ENCODE measurements around the gene CLPTM1.

The CLPTM1 gene

DNA sequence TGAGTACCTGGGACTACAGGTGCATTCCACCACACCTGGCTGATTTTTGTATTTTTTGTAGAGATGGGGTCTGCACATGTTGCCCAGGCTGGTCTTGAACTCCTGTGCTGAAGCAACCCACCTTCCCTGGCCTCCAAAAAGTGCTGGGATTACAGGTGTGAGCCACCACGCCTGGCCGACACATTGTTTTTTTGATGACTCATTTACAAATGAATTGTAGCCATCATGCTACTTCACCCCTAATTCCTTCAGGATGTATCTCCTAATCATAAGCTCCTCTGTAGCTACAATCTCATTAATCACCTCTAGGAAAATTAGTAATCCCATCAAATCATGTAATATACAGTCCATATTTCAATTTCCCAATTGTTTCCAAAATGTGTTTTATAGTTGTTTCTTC is 64.0 kb downstream of the CLPTM1 start:
- H3K36me3 ChIP-seq (ENCODE audit: control insufficient read depth, insufficient read depth, low read length): 0 out of 2 replicates have a peak, but pooled peaks cover 3% of the 10 kb centered on the region

DNA sequence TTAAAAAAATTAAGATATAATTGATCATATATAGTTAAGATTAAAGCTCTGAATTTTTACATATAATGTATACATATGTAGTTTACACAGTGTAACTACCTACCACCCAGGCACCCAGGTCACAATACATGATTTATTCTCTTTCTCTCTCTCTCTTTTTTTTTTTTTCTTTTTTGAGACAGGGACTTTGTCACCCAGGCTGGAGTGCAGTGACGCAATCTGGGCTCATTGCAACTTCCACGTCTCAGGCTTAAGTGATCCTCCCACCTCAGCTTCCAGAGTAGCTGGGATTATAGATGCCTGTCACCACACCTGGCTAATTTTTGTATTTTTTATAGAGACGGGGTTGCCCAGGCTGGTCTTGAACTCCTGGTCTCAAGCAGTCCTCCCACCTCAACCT is 64.9 kb downstream of the CLPTM1 start:
- Histone ChIP-seq H3K9me3 (ENCODE audit: control insufficient read depth, insufficient read depth, low read length) (no peaks in the 10 kb centered on the region), H3K4me1 (ENCODE audit: control insufficient read depth, insufficient read depth, low read length) (no peaks in the 10 kb centered on the region), H3K27ac (ENCODE audit: low read depth, low read length) (no peak overlapping the region), H3K36me3 (ENCODE audit: control insufficient read depth, insufficient read depth, low read length) (0 out of 2 replicates have a peak, but pooled peaks cover 2% of the 10 kb centered on the region), H3K4me3 (ENCODE audit: low read depth, low read length) (no peak overlapping the region), H3K9ac (ENCODE audit: low read depth, low read length) (no peak overlapping the region), H3K27me3 (ENCODE audit: control insufficient read depth, insufficient read depth, low read length) (no peaks in the 10 kb centered on the region)

More for the DNA sequence above, 64.0 kb downstream of the CLPTM1 start:
- Histone ChIP-seq H3K9ac (ENCODE audit: low read depth, low read length) (no peak overlapping the region), H3K4me1 (ENCODE audit: control insufficient read depth, insufficient read depth, low read length) (no peaks in the 10 kb centered on the region), H3K27me3 (ENCODE audit: control insufficient read depth, insufficient read depth, low read length) (no peaks in the 10 kb centered on the region), H3K9me3 (ENCODE audit: control insufficient read depth, insufficient read depth, low read length) (no peaks in the 10 kb centered on the region), H3K27ac (ENCODE audit: low read depth, low read length) (no peak overlapping the region), H3K4me3 (ENCODE audit: low read depth, low read length) (no peak overlapping the region)

DNA sequence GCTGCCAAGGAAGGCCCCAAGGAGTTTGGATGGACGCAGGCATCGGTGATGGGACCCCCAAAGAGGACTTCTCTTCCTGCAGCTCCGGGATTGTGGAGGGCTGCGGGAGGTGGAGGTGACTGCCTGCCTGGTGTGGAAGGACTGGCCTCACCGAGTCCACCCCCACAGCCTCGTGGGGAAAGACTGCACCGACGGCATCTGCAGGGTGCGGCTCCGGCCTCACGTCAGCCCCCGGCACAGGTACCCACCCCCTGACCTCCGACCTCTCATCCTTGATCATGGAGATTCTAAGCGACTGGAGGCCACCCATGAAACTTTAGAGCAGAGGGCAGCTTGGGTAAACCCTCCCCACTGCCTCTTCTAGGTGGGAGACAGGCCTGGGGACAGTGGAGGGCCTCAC is 66.8 kb downstream of the CLPTM1 start:
- Histone ChIP-seq H3K36me3 (ENCODE audit: control insufficient read depth, insufficient read depth, low read length) (no peaks in the 10 kb centered on the region), H3K27ac (ENCODE audit: low read depth, low read length) (no peak overlapping the region), H3K4me3 (ENCODE audit: low read depth, low read length) (no peak overlapping the region), H3K4me1 (ENCODE audit: control insufficient read depth, insufficient read depth, low read length) (no peaks in the 10 kb centered on the region), H3K9me3 (ENCODE audit: control insufficient read depth, insufficient read depth, low read length) (no peaks in the 10 kb centered on the region), H3K9ac (ENCODE audit: low read depth, low read length) (no peak overlapping the region), H3K27me3 (ENCODE audit: control insufficient read depth, insufficient read depth, low read length) (no peaks in the 10 kb centered on the region)

DNA sequence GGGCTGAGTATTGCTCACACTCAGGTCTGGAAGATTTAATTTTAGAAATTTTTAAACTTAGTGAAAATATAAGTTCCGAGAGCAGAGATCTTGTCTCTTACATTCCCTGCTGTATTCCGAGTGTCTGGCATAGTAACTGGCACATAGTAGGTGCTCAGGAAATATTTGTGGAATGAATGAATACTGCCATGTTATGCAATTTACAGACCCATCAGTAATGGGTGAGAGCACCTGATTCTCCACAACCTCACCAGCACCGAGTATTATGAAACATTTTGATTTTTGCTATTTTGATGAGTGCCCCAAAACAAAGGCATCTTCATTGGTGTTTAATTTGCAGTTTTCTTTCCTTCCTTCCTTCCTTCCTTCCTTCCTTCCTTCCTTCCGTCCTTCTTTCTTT is 67.9 kb downstream of the CLPTM1 start:
- peaks cover 2% of the 10 kb centered on the region; the same call in 1 of the 2 replicates for H3K36me3 ChIP-seq (ENCODE audit: control insufficient read depth, insufficient read depth, low read length)
- no peaks in the 10 kb centered on the region for H3K9me3 ChIP-seq (ENCODE audit: control insufficient read depth, insufficient read depth, low read length)

DNA sequence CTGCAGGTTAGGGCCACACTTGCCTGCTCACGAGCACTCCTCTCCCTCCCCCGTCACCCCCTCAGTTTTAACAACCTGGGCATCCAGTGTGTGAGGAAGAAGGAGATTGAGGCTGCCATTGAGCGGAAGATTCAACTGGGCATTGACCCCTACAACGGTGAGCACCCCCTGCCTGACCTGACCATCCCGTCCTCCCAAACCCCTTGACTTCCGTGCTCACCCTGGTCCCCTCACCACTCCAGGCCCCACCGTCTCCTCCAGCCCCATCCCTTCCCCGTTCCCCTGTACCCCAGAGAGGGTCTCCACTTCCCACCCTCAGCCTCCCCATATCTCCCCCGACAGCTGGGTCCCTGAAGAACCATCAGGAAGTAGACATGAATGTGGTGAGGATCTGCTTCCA is 70.1 kb downstream of the CLPTM1 start:
- H3K27me3 ChIP-seq (ENCODE audit: control insufficient read depth, insufficient read depth, low read length): no peaks in the 10 kb centered on the region
- H3K9ac ChIP-seq (ENCODE audit: low read depth, low read length): no peak overlapping the region
- H3K36me3 ChIP-seq (ENCODE audit: control insufficient read depth, insufficient read depth, low read length): peaks cover 12% of the 10 kb centered on the region; the same call in 1 of the 2 replicates
- H3K27ac ChIP-seq (ENCODE audit: low read depth, low read length): no peak overlapping the region
- no peaks in the 10 kb centered on the region for H3K9me3 ChIP-seq (ENCODE audit: control insufficient read depth, insufficient read depth, low read length)
- no peak overlapping the region for H3K4me3 ChIP-seq (ENCODE audit: low read depth, low read length)
- no peaks in the 10 kb centered on the region for H3K4me1 ChIP-seq (ENCODE audit: control insufficient read depth, insufficient read depth, low read length)

More for the DNA sequence above, 67.9 kb downstream of the CLPTM1 start:
- H3K4me1 ChIP-seq (ENCODE audit: control insufficient read depth, insufficient read depth, low read length): no peaks in the 10 kb centered on the region
- no peaks in the 10 kb centered on the region for H3K27me3 ChIP-seq (ENCODE audit: control insufficient read depth, insufficient read depth, low read length)
- H3K27ac ChIP-seq (ENCODE audit: low read depth, low read length): no peak overlapping the region
- H3K9ac ChIP-seq (ENCODE audit: low read depth, low read length): no peak overlapping the region
- no peak overlapping the region for H3K4me3 ChIP-seq (ENCODE audit: low read depth, low read length)

DNA sequence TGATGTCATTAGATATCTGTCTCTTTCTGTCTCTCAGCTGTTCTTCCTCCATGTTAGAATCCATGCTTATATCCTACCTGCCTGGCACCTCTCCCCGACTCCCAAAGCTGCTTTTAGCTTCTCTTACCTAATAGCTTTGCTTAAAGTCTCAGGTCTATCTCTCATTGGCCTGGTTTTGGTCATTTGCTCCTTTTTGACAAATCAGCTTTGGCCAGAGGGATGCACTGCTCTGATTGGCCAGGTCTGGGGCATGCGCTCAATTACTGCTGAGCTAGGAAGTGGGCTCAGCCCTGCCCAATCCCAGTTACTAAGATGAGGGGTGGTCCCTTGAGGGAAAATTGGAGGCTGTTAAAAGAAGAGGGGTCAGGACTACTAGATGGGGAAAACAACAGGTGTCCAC is 72.2 kb downstream of the CLPTM1 start:
- Histone ChIP-seq H3K4me1 (ENCODE audit: control insufficient read depth, insufficient read depth, low read length) (no peaks in the 10 kb centered on the region), H3K9me3 (ENCODE audit: control insufficient read depth, insufficient read depth, low read length) (no peaks in the 10 kb centered on the region), H3K27me3 (ENCODE audit: control insufficient read depth, insufficient read depth, low read length) (no peaks in the 10 kb centered on the region), H3K4me3 (ENCODE audit: low read depth, low read length) (no peak overlapping the region), H3K36me3 (ENCODE audit: control insufficient read depth, insufficient read depth, low read length) (peaks cover 20% of the 10 kb centered on the region), H3K9ac (ENCODE audit: low read depth, low read length) (no peak overlapping the region), H3K27ac (ENCODE audit: low read depth, low read length) (no peak overlapping the region)

DNA sequence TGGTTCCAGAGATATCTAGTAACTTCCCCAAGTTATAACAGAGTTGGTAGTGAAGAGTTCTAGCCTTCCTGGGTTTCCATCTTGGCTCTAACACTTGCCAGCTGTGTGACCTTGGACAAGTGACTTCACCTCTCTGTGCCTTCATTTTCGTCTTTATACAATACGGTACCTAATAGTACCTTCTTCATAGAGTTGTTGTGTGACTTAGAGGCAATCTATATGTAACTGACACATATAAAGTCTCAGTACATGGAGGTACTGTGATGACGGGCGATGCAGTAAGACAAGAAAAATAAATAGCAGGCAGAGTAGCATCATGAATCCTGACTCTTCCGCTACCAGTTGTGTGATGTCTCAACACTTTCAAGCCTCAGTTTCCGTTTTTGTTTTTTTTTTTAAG is 75.6 kb downstream of the CLPTM1 start:
- Histone ChIP-seq H3K36me3 (ENCODE audit: control insufficient read depth, insufficient read depth, low read length) (peaks cover 31% of the 10 kb centered on the region), H3K27ac (ENCODE audit: low read depth, low read length) (no peak overlapping the region), H3K9me3 (ENCODE audit: control insufficient read depth, insufficient read depth, low read length) (no peaks in the 10 kb centered on the region), H3K27me3 (ENCODE audit: control insufficient read depth, insufficient read depth, low read length) (no peaks in the 10 kb centered on the region), H3K4me3 (ENCODE audit: low read depth, low read length) (no peak overlapping the region), H3K9ac (ENCODE audit: low read depth, low read length) (no peak overlapping the region), H3K4me1 (ENCODE audit: control insufficient read depth, insufficient read depth, low read length) (no peaks in the 10 kb centered on the region)

DNA sequence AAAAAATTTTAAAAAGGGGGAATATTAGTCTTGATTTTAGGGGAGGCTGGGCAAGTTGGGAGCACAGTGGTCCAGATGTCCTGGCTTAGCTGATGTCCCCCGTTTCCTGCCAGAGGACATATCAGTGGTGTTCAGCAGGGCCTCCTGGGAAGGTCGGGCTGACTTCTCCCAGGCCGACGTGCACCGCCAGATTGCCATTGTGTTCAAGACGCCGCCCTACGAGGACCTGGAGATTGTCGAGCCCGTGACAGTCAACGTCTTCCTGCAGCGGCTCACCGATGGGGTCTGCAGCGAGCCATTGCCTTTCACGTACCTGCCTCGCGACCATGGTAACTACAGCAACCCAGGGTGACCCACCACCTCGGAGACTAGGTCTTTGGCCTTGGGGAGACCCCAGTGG is 77.2 kb downstream of the CLPTM1 start:
- Histone ChIP-seq H3K27me3 (ENCODE audit: control insufficient read depth, insufficient read depth, low read length) (no peaks in the 10 kb centered on the region), H3K4me1 (ENCODE audit: control insufficient read depth, insufficient read depth, low read length) (no peaks in the 10 kb centered on the region), H3K9me3 (ENCODE audit: control insufficient read depth, insufficient read depth, low read length) (no peaks in the 10 kb centered on the region), H3K9ac (ENCODE audit: low read depth, low read length) (no peak overlapping the region), H3K27ac (ENCODE audit: low read depth, low read length) (no peak overlapping the region), H3K4me3 (ENCODE audit: low read depth, low read length) (no peak overlapping the region), H3K36me3 (ENCODE audit: control insufficient read depth, insufficient read depth, low read length) (peaks cover 31% of the 10 kb centered on the region)

DNA sequence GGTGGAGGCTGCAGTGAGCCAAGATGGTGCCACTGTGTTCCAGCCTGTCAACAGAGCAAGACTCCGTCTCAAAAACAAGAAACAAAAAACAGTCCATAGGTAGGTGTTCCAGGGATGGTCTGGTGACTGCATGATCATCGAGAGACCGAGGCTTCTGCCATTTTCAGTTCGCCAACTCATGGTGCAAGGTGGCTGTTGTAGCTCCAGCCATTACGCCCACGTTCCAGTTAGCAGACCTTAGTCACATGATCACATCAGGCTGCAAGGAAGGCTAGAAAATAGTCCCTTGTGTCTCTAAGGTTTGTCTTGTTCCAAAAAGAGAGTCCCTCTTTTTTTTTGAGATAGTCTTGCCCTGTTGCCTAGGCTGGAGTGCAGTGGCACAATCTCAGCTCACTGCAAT is 80.6 kb downstream of the CLPTM1 start:
- peaks cover 6% of the 10 kb centered on the region for H3K4me1 ChIP-seq (ENCODE audit: control insufficient read depth, insufficient read depth, low read length)
- H3K36me3 ChIP-seq (ENCODE audit: control insufficient read depth, insufficient read depth, low read length): peaks cover 25% of the 10 kb centered on the region
- H3K27me3 ChIP-seq (ENCODE audit: control insufficient read depth, insufficient read depth, low read length): no peaks in the 10 kb centered on the region
- no peak overlapping the region for H3K4me3 ChIP-seq (ENCODE audit: low read depth, low read length)
- no peak overlapping the region for H3K9ac ChIP-seq (ENCODE audit: low read depth, low read length)
- H3K9me3 ChIP-seq (ENCODE audit: control insufficient read depth, insufficient read depth, low read length): no peaks in the 10 kb centered on the region
- H3K27ac ChIP-seq (ENCODE audit: low read depth, low read length): no peak overlapping the region

DNA sequence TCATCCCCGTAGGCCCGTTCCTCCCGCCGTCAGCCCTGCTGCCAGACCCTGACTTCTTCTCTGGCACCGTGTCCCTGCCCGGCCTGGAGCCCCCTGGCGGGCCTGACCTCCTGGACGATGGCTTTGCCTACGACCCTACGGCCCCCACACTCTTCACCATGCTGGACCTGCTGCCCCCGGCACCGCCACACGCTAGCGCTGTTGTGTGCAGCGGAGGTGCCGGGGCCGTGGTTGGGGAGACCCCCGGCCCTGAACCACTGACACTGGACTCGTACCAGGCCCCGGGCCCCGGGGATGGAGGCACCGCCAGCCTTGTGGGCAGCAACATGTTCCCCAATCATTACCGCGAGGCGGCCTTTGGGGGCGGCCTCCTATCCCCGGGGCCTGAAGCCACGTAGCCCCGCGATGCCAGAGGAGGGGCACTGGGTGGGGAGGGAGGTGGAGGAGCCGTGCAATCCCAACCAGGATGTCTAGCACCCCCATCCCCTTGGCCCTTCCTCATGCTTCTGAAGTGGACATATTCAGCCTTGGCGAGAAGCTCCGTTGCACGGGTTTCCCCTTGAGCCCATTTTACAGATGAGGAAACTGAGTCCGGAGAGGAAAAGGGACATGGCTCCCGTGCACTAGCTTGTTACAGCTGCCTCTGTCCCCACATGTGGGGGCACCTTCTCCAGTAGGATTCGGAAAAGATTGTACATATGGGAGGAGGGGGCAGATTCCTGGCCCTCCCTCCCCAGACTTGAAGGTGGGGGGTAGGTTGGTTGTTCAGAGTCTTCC is 82.4 kb downstream of the CLPTM1 start:
- Histone ChIP-seq H3K4me1 (ENCODE audit: control insufficient read depth, insufficient read depth, low read length) (peaks cover 6% of the 10 kb centered on the region), H3K4me3 (ENCODE audit: low read depth, low read length) (no peak overlapping the region), H3K9ac (ENCODE audit: low read depth, low read length) (no peak overlapping the region), H3K27ac (ENCODE audit: low read depth, low read length) (no peak overlapping the region), H3K36me3 (ENCODE audit: control insufficient read depth, insufficient read depth, low read length) (peaks cover 35% of the 10 kb centered on the region), H3K27me3 (ENCODE audit: control insufficient read depth, insufficient read depth, low read length) (no peaks in the 10 kb centered on the region), H3K9me3 (ENCODE audit: control insufficient read depth, insufficient read depth, low read length) (no peaks in the 10 kb centered on the region)

DNA sequence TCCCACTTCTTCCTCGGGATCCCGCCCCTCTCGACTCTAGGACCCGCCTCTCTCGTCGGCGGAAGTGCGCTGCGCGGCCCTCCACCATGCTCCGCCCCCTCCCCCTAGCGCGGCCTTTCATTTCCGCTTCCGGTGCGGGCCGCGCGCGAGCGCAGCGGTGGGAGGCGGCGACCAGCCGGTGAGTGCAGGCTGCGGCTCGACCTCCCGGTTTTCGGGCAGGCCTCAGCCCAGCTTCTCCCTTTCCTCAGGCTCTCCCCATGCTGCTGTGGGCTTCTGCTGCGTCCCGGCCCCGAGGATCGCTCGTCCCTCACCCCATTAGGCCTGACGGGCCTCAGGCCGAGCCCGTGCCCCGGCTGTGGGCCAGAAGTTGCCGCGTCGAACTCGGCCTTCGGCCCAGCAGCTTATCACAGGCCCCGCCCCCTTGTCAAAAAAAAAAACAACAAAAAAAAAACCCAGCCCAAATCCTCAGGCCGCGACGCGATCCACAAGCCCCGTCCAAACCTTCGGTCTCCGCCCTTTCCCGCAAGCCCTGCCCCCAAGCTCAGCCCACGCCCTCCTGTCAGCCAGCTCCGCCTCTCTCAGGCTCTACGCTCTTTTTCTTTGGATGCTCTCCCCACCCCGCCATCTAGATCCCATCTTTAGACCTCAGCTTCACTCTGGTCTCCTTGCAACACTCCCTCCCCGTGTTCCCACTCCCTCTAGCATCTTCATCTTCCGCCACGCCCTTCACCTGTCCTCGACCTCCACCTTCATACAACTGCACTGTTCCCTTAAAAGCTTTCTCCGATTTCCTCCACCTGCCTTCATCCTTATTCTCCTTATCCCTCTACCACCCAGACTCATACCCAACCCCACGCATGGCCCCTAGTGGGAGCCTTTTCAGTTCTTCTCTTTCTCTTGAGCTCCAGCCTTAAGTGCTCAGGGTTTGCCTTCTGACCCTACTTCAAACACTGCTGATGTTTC is 84.0 kb downstream of the CLPTM1 start, which contains the start of gene CLASRP:
TSS of gene CLASRP (plus strand) at position 115 of the 963 bp plus-strand sequence. CDS start 1,168 bp downstream, outside the sequence.
- peak within 1 kb of the TSS; percentile 95 for H3K27ac ChIP-seq (ENCODE audit: low read depth, low read length)
- peaks cover 43% of the 10 kb centered on the region for H3K36me3 ChIP-seq (ENCODE audit: control insufficient read depth, insufficient read depth, low read length)

More for the DNA sequence above, 84.0 kb downstream of the CLPTM1 start, which contains the start of gene CLASRP:
- H3K4me3 ChIP-seq (ENCODE audit: low read depth, low read length): peak within 1 kb of the TSS; percentile 96
- H3K27me3 ChIP-seq (ENCODE audit: control insufficient read depth, insufficient read depth, low read length): no peaks in the 10 kb centered on the region
- peak within 1 kb of the TSS; percentile 78 for H3K9ac ChIP-seq (ENCODE audit: low read depth, low read length)
- H3K4me1 ChIP-seq (ENCODE audit: control insufficient read depth, insufficient read depth, low read length): peaks cover 6% of the 10 kb centered on the region
- H3K9me3 ChIP-seq (ENCODE audit: control insufficient read depth, insufficient read depth, low read length): no peaks in the 10 kb centered on the region

Measured in HUES48 (cell line).